Dermis blood vessel endothelial cell (primary cell): ENCODE measurements around the gene OGA. TPM values are rescaled to one million over a fixed set of nuclear protein-coding genes. Genes with fewer than 3 reads are reported as not detected.
A peak's percentile ranks its signal among the peaks of the same experiment; 100 is the strongest.

Experiments
- DNase-seq: peaks from one replicate; pipeline ENCODE4 v3.0.0; 2010
- total RNA-seq: library from RNA; depleted of rRNA; stranded (reverse); fragments of >200 nt; gene quantifications from 2 replicates; pipeline ENCODE4 v1.2.3, GENCODE V29; 2014

Gene OGA
- total RNA-seq: 96.1 and 99.1 TPM in 2 replicates

DNA sequence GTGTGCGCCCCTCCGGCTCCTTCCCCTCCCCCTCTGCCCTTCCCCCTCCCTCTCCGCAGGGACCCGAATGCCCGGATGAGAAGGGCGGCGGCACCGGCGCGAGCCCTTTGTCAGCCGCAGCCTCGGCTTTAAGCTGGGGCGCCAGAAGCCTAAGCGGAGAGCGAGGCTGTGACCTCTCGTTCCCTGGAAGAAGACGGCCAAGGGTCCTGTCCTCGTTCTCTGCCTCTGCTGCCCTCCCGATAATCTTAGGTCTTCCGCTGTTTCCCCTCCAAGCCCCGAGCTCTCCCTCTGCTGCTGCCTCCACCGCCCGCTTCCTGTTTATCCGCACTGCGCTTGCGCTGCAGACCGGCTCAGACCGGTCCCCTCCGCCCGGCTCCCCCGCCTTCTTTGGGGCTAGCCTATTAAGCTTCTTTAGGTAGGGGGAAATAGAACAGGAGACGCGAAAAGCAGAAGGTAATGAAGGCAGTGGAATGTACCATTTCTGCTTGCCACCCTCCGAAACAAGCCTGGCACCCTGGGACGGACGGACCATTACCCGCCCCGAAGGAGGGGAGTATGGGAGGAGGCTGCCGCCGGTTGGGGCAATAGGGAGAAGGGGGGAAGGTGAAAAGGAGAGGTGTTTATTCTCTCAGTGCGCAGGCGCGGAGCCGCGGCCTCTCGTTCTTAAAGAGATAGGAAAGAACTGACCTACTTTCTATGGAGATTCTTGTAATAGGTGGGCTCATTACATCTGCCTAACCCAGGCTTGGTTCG lies at the start of gene OGA:
Gene OGA, minus strand, starts transcription at position 326 of the 753 bp plus-strand sequence. CDS start 422 bp downstream, outside the sequence.
- DNase-seq: peak; percentile 100

- DNase-seq: no peak
Measured at GRCh38 chr10:101867931-101868330, 49.7 kb upstream of the OGA start.

GRCh38 chr10:101859530-101859929 lies 41.3 kb upstream of the OGA start:
- DNase-seq: no peak

GRCh38 chr10:101858723-101859500 lies 40.7 kb upstream of the OGA start:
- no peak for DNase-seq

GRCh38 chr10:101857802-101858476 lies 39.7 kb upstream of the OGA start:
- DNase-seq: no peak

- DNase-seq: peak; percentile 62
Measured at GRCh38 chr10:101856626-101857025, 38.4 kb upstream of the OGA start.

DNA sequence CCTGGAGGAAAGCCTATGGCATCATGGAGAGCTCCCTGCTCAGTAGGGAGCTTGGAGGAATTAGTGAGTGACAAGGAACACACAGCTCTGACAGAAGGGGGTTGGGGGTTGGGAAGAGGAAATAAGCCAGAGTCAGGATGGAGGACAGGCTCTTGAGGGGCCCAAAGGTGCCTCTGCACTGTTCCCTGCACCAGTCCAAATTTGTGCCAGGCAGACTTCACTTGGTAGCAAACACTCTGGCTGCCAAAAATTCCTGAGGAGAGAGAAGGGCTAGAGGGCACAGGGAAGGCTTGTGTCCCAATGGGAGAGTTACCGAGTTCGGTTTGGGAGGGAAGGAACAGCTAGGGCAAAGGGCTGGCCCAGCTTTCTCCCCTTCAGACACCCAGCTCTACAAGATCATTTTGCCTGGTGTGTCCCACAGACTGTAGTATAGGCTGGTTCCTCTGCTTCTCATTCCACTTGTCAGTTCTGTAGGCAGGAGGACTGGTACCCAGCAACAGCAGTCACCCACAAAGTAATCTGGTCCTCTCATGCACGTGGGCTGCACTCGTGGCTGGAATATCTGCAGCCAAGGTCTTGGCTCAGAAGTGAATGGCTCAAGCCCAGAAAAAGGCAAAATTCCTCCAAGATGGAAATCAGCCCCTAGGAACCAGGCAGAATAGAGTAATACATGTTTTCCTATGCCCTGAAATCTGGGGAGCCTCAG lies 33.3 kb upstream of the OGA start:
- DNase-seq: no peak

DNA sequence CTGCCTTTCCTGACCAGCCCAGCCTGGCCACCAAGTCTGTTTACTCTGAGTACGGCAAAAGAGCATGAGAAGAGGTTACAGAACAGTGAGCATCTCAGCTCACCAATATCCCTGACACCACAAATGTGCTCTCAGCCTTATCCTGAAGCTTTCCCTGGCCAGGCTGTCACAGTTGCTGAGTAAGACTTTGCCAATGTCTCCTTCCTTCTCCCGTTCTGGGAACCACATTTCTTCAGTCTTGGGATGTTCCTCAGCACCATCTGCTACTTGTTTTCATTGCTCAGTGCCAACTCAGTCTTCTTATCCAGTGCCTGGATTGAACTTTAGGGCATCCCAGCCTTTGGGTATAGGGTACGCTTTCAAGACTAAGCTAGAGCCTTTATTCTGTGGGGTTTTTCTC lies 32.5 kb upstream of the OGA start:
- no peak for DNase-seq

- DNase-seq: peak; percentile 51
Measured at GRCh38 chr10:101848894-101849351, 30.7 kb upstream of the OGA start.

- peak; percentile 70 for DNase-seq
Measured at GRCh38 chr10:101848408-101848807, 30.2 kb upstream of the OGA start.

DNA sequence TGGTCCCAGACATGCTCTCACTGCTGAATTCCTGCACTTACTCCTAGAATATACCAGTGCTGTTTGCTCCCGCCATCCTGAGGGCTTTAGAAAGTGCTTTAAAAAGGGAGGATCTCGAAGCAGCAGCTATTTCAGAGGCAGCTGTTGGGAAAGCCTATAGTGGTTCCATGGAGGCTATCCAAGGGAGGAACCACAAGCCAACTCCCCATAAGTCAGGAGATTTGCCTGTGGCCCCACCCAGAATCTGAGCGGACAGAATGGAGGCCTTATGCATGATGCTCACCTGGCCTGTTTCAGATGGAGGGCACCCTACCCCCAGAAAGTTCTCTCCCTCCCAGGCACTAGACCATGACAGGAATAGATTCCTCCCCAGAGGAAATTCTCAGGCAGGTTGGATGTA lies 27.6 kb upstream of the OGA start:
- DNase-seq: no peak

- DNase-seq: peak; percentile 35
Measured at GRCh38 chr10:101843032-101844021, 25.1 kb upstream of the OGA start, which contains the start of gene KCNIP2. KCNIP2 (minus strand) TSS chr10:101843800; CDS start chr10:101843568, 232 bp downstream.

- DNase-seq: no peak
Measured at GRCh38 chr10:101841826-101842225, 23.6 kb upstream of the OGA start.

- peak; percentile 93 for DNase-seq
Measured at GRCh38 chr10:101840741-101841453, 22.7 kb upstream of the OGA start.

- DNase-seq: no peak
Measured at GRCh38 chr10:101840102-101840684, 21.9 kb upstream of the OGA start.

DNA sequence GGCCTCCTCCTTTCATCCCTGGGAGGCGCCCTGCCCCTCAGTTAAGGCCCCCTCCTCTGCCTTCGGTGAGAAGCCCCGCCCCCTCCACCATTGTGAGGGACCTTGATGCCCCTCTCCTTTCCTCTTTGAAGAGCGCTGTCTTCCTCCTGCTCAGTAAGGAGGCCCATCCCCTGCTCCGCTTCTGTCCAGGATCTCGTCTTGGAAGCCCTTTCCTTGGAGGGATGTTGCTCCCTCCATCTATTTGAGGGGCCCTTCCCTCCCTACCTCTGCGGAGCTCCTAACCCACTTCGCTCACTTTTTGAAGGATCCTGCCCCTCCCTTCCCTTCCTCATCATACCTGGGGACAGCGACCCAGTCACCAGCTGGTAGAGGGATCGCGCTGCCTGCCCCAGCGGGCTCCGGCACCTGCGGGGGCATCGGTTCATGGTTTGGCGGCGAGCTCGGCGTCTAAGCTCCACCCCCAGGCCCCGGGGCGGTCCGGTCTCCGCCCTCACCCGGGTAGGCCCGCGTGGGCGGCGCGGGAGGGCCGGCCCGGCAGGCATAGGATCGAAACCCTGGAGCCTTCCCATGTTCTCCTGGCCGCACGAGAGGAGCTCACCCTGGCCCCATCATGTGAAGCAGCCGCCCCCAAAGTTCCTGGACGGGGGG lies 21.3 kb upstream of the OGA start:
- DNase-seq: peak; percentile 49

- no peak for DNase-seq
Measured at GRCh38 chr10:101839002-101839401, 20.8 kb upstream of the OGA start.

DNA sequence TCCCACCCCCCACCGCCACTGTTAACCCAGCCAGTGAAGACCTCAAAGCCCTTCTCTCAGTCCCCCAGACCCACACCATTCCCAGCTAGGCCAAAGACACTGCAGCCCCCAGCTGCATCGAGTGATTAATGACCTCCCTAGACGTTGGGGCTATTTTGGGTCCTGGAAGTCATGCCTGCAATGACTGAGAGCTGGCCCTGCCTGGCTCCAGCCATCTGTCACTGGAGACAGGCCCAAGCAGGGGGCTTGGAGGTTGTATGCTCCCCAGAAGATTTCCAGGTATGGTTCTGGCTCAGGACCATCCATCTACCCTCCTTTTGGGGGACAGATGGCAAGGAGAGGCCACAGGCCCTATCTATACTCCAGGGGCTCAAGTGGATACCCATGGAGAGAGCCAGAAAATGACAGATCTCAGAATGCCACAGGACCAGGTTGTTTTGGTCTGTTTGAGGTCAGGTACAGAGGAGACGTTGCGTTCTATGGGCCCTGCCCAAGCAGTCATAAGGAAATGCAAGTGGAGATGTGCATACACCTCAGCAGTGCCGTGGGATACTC lies 20.2 kb upstream of the OGA start:
- no peak for DNase-seq

DNA sequence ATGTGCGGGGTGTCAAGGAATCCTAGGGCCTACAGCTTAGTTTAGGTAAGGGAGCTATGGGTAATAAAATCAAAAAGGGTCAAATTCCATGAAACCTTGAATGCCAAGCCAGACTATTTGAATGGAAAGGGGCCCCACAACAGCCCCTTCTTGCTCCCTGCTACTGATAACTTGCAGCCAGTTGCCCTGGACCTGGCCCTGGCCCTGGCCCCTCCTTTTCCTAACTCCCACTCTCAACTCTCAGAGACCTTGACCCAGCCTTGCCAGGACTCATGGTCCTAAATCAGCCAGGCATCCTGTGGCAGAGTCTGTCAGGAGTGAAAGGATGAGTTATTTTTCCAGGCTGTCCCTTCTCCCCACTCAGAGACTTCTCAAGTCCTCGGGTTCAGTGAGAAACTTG lies 19.5 kb upstream of the OGA start:
- no peak for DNase-seq
